Sigmoid colon (tissue), 7 donors: ENCODE results near the gene SOX15. TPM values are rescaled to one million over a fixed set of nuclear protein-coding genes. Genes with fewer than 3 reads are reported as not detected.
A peak's percentile ranks its signal among the peaks of the same experiment; 100 is the strongest.
"Not testable (repeated sequence)": the region's sequence is repeated elsewhere in the genome, so short reads cannot be mapped to it uniquely, and the experiment has no call there.

Source experiments
- DNase-seq: peaks from one replicate; pipeline ENCODE4 v3.0.0-alpha.2; 2019
- H3K27ac ChIP-seq, 4 donors: fragments of 200-600 bp; sonication (generic); one replicate each; pipeline ENCODE4 v1.5.1; 2016 to 2019; ENCODE audit warnings: mild to moderate bottlenecking in 1 of 4
- H3K27me3 ChIP-seq, 3 donors: fragments of 200-600 bp; sonication (generic); one replicate each; pipeline ENCODE4 v1.5.1; 2019; ENCODE audit warnings: mild to moderate bottlenecking in 1 of 3
- H3K36me3 ChIP-seq, 4 donors: fragments of 200-600 bp; sonication (generic); one replicate each; pipeline ENCODE4 v1.5.1; 2016 to 2019
- H3K4me1 ChIP-seq, 4 donors: fragments of 200-600 bp; sonication (generic); one replicate each; pipeline ENCODE4 v1.5.1; 2017 to 2019
- H3K4me3 ChIP-seq, 4 donors: fragments of 200-600 bp; sonication (generic); one replicate each; pipeline ENCODE4 v1.5.1; 2017 to 2019; ENCODE audit warnings: mild to moderate bottlenecking in 2 of 4, moderate library complexity in 1 of 4
- H3K9me3 ChIP-seq, 4 donors: fragments of 200-600 bp in 3 of 4; sonication (generic) in 3 of 4; one replicate each; pipeline versions ENCODE4 v1.5.1 to v1.6.1; 2013 to 2019
- EP300 ChIP-seq, 4 donors: sonication (generic); formaldehyde crosslinking; IDR thresholded peaks; one replicate each; pipeline ENCODE4 v1.6.1; 2017; ENCODE audit warnings: antibody characterized with exemption in 4 of 4
- POLR2A ChIP-seq, 2 donors: fragments of 450-650 bp; IDR thresholded peaks; one replicate each; pipeline ENCODE4 v1.6.1; 2016; ENCODE audit warnings: antibody characterized with exemption in 2 of 2, mild to moderate bottlenecking in 2 of 2, moderate library complexity in 2 of 2
- POLR2AphosphoS5 ChIP-seq, 4 donors: sonication (generic); formaldehyde crosslinking; IDR thresholded peaks; one replicate each; pipeline ENCODE4 v1.6.1; 2017; ENCODE audit warnings: antibody characterized with exemption in 4 of 4
- WGBS, 2 donors: extraction: QIAGEN DNeasy Blood & Tissue Kit; methylation state at CpG; one replicate each; pipeline ENCODE4 v1.1.7; 2013; 5-methylcytosine and 5-hydroxymethylcytosine counted together
- intact Hi-C: fragments of 100-400 bp; cut with DNase I; formaldehyde crosslinking; loops from one replicate; pipeline ENCODE4 v1.15.1; 2023
- polyA plus RNA-seq, 3 donors: library from polyadenylated mRNA; stranded (reverse); fragments of 200-250 nt; gene quantifications; one replicate each; pipeline ENCODE4 v1.2.3, GENCODE V29; 2013
- total RNA-seq, 4 donors: library from RNA; depleted of rRNA; stranded (reverse); fragments of >200 nt; gene quantifications; one replicate each; pipeline ENCODE4 v1.1.0, GENCODE V29; 2016
- TF ChIP-seq, protein P1 (sequence below), 4 experiments: fragments of 450-650 bp in 3 of 4; fragments of 200-600 bp in 1 of 4; IDR thresholded peaks; one replicate each; pipeline ENCODE4 v1.5.1; 2016 to 2019; ENCODE audit warnings: antibody characterized with exemption in 4 of 4, mild to moderate bottlenecking in 3 of 4, moderate library complexity in 2 of 4
- donor health status: healthy with polysubstance abuse.
- donor health status: Bipolar disorder and iron deficiency.
- donor health status: healthy.

SOX15 gene
- total and polyA plus RNA-seq, 7 donors, result 1.2 to 15.3 (median 4.8) TPM; not detected in 1

DNA sequence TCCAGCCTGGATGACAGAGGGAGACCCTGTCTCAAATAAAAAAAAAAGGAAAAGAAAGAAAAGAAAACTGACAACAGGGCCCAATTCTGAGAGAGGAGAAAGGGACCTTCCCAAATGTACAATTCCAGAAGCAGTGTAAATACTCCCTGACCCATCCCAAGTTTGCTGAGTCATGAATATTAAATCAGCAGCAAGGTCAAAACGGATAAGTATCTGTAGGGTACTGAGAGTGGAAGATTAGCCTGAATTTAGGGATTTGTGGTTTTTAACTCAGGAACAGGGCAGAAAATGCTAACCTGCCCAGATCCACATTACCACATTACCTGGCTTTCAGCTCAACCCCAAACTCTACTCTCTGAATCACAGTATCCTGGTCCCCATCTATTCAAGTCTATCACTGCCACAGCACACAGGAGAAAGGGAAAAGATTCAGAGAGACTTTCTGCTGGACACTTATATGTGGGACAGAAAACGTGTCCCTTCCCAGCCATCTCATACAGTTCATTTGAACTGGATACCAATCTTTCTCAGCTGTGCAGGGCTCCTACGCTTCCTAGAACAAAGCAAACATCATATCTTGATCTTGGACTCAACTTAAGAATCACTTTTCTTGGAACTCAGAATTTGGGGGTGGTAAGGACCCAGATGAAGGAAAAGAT, 21.9 kb upstream of the SOX15 start:
- Histone ChIP-seq H3K36me3 (peaks cover 0 to 1% (median 0%) of the 10 kb centered on the region in 4 donors), H3K9me3 (no peaks in the 10 kb centered on the region), H3K4me3 (peak overlapping the region in 1 of 4 donors; percentile 9), H3K4me1 (peaks cover 0 to 51% (median 44%) of the 10 kb centered on the region in 4 donors), H3K27me3 (no peaks in the 10 kb centered on the region), H3K27ac (no peak overlapping the region)
- TF ChIP-seq EP300 (IDR thresholded peaks at IDR 0.05) (no peak), POLR2AphosphoS5 (IDR thresholded peaks at IDR 0.05) (no peak), POLR2A (IDR thresholded peaks at IDR 0.05) (no peak)
- TF ChIP-seq, protein P1, sequence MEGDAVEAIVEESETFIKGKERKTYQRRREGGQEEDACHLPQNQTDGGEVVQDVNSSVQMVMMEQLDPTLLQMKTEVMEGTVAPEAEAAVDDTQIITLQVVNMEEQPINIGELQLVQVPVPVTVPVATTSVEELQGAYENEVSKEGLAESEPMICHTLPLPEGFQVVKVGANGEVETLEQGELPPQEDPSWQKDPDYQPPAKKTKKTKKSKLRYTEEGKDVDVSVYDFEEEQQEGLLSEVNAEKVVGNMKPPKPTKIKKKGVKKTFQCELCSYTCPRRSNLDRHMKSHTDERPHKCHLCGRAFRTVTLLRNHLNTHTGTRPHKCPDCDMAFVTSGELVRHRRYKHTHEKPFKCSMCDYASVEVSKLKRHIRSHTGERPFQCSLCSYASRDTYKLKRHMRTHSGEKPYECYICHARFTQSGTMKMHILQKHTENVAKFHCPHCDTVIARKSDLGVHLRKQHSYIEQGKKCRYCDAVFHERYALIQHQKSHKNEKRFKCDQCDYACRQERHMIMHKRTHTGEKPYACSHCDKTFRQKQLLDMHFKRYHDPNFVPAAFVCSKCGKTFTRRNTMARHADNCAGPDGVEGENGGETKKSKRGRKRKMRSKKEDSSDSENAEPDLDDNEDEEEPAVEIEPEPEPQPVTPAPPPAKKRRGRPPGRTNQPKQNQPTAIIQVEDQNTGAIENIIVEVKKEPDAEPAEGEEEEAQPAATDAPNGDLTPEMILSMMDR (IDR thresholded peaks at IDR 0.05), result no peak
- 74 to 77% methylated on average over 3 of the region's 3 CpGs for WGBS, 2 donors
- intact Hi-C loops, result loop anchor here (5.0 kb wide), 1 partner anchor 471 kb away; no protein-coding TSS in a partner anchor
- no peak for DNase-seq

DNA sequence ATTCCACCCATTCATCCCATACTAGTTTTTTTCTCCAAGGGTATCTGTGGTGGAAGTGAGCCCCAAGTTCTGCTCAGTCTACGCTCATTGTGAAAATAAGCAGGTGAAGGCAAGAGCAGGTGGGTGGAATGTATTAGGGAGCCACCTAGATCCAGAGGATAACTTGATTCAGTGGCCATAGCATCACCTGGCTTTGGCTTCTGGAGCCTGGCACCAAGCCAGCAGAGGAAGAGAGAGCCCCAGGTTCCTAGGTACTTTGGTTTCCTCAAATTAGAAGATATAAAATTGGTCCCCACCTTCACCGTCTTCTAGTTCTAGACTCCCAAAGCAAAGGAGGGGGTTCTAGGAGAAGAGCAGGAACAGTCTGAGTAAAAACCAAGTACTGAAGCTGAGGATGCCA, 20.7 kb upstream of the SOX15 start:
- no peak for DNase-seq
- Histone ChIP-seq H3K36me3 (peaks cover 0 to 12% (median 1%) of the 10 kb centered on the region in 4 donors), H3K9me3 (no peaks in the 10 kb centered on the region), H3K4me3 (no peak overlapping the region), H3K4me1 (peaks cover 0 to 51% (median 42%) of the 10 kb centered on the region in 4 donors), H3K27ac (no peak overlapping the region), H3K27me3 (no peaks in the 10 kb centered on the region)
- TF ChIP-seq POLR2AphosphoS5 (IDR thresholded peaks at IDR 0.05), result no peak
- TF ChIP-seq, protein P1 (IDR thresholded peaks at IDR 0.05), result no peak
- no peak for TF ChIP-seq EP300 (IDR thresholded peaks at IDR 0.05)
- no peak for TF ChIP-seq POLR2A (IDR thresholded peaks at IDR 0.05)
- WGBS, 2 donors, result 97% methylated on average over 2 of the region's 2 CpGs
- intact Hi-C loops, result loop anchor here (5.0 kb wide), 1 partner anchor 472 kb away; no protein-coding TSS in a partner anchor

DNA sequence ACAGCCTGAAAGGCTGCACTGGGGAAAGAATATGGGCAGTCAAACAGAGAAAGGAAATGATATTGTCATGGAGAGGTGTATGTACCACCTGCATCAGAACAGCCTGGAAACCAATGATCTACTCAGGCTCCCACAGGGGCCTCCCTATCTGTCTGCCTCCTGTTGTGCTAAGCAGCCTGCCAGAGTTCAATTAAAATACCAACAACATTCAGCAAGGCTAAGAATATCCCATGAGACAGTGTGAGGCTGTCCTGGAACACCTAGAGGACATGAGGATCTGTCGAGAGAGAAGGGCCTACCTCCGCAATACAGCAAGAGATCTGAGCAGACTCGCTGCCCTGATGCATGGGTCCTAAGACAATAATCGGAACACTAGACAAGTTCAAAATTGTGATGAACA, 16.4 kb upstream of the SOX15 start:
- H3K4me3 ChIP-seq, result no peak overlapping the region
- H3K27ac ChIP-seq, result no peak overlapping the region
- peaks cover 0 to 17% (median 10%) of the 10 kb centered on the region in 4 donors for H3K4me1 ChIP-seq
- WGBS, 2 donors, result 97% methylated on average over 4 of the region's 4 CpGs
- intact Hi-C loops, result no loop called here
- H3K27me3 ChIP-seq, result no peaks in the 10 kb centered on the region
- TF ChIP-seq POLR2A (IDR thresholded peaks at IDR 0.05) (no peak), POLR2AphosphoS5 (IDR thresholded peaks at IDR 0.05) (no peak), EP300 (IDR thresholded peaks at IDR 0.05) (no peak)
- TF ChIP-seq, protein P1 (IDR thresholded peaks at IDR 0.05), result no peak
- H3K36me3 ChIP-seq, result peaks cover 27 to 56% (median 37%) of the 10 kb centered on the region in 4 donors
- H3K9me3 ChIP-seq, result no peaks in the 10 kb centered on the region
- DNase-seq, result no peak

DNA sequence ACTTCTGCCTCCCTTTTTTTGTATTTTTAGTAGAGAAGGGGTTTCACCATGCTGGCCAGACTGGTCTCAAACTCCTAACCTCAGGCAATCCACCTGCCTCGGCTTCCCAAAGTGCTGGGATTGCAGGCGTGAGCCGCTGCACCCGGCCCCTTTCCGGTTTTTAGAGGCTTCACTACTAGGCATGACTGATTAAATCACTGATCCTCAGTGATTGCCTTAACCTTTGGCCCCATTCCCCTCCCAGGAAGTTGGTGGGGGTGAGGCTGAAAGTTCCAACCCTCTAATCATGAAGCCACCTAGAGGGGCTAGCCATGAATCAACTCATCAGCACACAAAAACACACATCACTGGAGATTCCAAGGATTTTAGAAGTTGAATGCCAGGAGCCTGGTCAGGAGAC, 7.7 kb upstream of the SOX15 start:
- intact Hi-C loops, H3K27me3 ChIP-seq, H3K4me1 ChIP-seq, DNase-seq, H3K27ac ChIP-seq, H3K9me3 ChIP-seq, H3K4me3 ChIP-seq: not testable (repeated sequence)
- 20 to 68% methylated on average over 5 of the region's 5 CpGs for WGBS, 2 donors
- H3K36me3 ChIP-seq, result peaks cover 31 to 97% (median 92%) of the 10 kb centered on the region in 4 donors

DNA sequence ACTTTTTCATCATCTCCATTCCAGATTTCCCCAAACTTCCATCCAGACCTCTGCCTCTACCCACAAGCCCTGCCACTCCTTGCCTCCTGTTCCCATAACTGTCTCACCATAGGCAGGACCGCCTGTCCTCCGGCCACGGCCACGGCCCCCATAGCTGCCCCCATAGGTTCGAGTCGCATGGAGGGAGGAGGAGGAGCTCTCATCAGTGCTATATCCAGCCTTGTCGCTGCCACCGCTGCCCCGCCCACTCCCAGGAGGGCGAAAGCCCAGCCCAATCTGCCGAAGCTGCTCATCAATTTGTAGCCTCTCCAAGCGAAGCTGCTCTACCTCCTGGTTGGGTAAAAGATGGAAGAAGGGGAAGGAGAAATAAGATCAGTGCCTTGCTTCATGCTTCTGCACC, 3.4 kb upstream of the SOX15 start:
- no peak overlapping the region for H3K27ac ChIP-seq
- WGBS, 2 donors, result 90 to 91% methylated on average over 12 of the region's 12 CpGs
- no peak for DNase-seq
- no peak overlapping the region for H3K4me3 ChIP-seq
- peaks cover 0 to 18% (median 16%) of the 10 kb centered on the region in 4 donors for H3K4me1 ChIP-seq
- intact Hi-C loops, result no loop called here
- H3K9me3 ChIP-seq, result no peaks in the 10 kb centered on the region
- peaks cover 30 to 70% (median 66%) of the 10 kb centered on the region in 4 donors for H3K36me3 ChIP-seq
- H3K27me3 ChIP-seq, result no peaks in the 10 kb centered on the region
- no peak for TF ChIP-seq EP300 (IDR thresholded peaks at IDR 0.05)
- TF ChIP-seq POLR2AphosphoS5 (IDR thresholded peaks at IDR 0.05), result no peak
- TF ChIP-seq, protein P1 (IDR thresholded peaks at IDR 0.05), result no peak
- no peak for TF ChIP-seq POLR2A (IDR thresholded peaks at IDR 0.05)
